Choroid plexus epithelial cell (primary cell): ENCODE data around the gene RFPL2.

Experiments used
- DNase-seq: peaks from one replicate; pipeline ENCODE4 v3.0.0-alpha.2; 2010; ENCODE audit warnings: low read depth
- H3K4me3 ChIP-seq: 2 replicates; pipeline ENCODE4 v1.5.1; 2011; ENCODE audit warnings: low read depth, mild to moderate bottlenecking, control low read depth, low read length, moderate library complexity
- TF ChIP-seq, protein P1 (sequence below): conservative IDR thresholded peaks from 2 replicates; pipeline ENCODE4 v1.5.1; 2011; ENCODE audit warnings: low read depth, mild to moderate bottlenecking, control low read depth, inconsistent platforms, low read length, moderate library complexity

Gene RFPL2

GRCh38 chr22:32206774-32207758 lies 2.2 kb upstream of the RFPL2 start:
- H3K4me3 ChIP-seq, result no peak overlapping the region
- TF ChIP-seq, protein P1, sequence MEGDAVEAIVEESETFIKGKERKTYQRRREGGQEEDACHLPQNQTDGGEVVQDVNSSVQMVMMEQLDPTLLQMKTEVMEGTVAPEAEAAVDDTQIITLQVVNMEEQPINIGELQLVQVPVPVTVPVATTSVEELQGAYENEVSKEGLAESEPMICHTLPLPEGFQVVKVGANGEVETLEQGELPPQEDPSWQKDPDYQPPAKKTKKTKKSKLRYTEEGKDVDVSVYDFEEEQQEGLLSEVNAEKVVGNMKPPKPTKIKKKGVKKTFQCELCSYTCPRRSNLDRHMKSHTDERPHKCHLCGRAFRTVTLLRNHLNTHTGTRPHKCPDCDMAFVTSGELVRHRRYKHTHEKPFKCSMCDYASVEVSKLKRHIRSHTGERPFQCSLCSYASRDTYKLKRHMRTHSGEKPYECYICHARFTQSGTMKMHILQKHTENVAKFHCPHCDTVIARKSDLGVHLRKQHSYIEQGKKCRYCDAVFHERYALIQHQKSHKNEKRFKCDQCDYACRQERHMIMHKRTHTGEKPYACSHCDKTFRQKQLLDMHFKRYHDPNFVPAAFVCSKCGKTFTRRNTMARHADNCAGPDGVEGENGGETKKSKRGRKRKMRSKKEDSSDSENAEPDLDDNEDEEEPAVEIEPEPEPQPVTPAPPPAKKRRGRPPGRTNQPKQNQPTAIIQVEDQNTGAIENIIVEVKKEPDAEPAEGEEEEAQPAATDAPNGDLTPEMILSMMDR, result peak; percentile 71
- DNase-seq, result peak; percentile 40

DNA sequence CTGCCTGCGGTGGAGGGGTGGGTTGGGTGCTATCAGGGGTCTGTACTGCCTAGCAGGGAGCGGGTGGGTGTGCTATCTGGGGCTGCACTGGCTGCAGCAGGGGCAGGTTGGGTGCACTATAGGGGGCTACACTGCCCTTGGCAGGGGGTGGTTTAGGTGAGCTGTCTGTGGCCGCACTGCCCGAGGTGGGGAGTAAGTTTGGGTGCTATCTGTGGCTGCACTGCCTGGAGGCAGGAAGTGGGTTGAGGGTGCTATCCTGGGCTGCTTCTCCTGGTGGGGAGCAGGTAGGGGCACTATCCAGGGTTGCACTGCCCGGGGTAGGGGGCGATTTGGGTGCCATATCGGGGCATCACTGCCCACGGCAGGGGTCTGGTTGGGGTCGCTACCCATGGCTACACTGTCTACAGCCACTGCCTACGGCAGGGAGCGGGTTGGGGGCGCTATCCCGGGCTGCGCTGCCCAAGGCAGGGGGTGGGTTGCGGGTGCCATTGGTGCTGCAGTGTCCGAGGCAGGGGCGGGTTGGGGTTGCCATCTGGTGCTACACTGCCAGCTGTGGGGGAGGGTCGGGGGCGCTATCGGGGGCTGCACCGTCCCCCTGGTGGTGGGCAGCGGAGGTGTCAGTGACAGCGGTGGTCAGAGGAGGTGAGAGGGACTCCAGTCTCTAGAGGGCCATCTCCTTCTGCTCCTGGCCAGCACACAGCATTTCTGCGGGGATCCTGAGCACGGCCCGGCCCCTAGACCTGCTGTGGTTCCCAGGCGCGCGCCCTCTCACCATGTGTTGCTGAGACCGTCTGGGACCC lies 1.3 kb upstream of the RFPL2 start:
- H3K4me3 ChIP-seq, result no peak overlapping the region
- DNase-seq, result no peak
- TF ChIP-seq, protein P1, result no peak

- DNase-seq, result no peak
- no peak overlapping the region for H3K4me3 ChIP-seq
- TF ChIP-seq, protein P1, result no peak
Observed at GRCh38 chr22:32204040-32204855, 625 bp downstream of the RFPL2 start.

DNA sequence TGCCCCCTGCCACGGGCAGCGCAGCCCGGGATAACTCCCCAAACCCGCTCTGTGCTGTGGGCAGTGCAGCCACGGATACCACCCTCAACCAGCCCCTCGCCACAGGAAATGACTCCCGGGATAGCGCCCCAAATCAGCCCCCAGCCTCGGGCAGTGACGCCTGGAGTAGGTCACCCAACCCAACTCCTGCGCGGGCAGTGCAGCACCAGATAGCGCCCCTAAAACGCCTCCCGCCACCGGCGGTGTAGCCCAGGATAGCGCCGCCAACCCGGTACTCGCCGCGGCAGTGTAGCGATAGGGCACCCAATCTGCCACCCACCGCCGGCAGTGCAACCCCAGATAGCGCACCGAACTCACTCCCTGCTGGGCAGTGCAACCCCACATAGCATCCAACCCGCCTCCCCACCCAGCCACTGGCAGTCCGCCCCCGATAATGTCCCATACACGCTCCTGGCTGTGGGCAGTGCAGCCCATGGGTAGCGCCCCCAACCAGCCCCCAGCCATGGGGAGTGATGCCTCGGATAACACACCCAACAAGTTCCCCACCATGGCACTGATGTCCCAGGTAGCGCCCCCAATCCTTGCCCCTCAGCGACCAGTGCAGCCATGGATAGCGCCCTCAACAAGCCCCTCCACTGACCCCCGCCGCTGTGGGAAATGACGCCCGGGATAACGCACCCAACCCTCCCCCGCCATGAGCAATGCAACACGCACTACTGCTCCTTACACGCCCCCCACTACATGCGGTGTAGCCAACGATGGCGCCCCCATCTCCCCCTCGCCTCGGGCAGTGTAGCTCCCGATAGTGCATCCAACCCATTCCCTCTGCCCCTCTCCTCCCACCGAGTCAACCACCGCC lies 1.5 kb downstream of the RFPL2 start:
- H3K4me3 ChIP-seq, result no peak overlapping the region
- TF ChIP-seq, protein P1, result no peak
- no peak for DNase-seq

- TF ChIP-seq, protein P1, result peak; percentile 67
- no peak overlapping the region for H3K4me3 ChIP-seq
- DNase-seq, result peak; percentile 52
Observed at GRCh38 chr22:32202539-32203180, 2.2 kb downstream of the RFPL2 start.

DNA sequence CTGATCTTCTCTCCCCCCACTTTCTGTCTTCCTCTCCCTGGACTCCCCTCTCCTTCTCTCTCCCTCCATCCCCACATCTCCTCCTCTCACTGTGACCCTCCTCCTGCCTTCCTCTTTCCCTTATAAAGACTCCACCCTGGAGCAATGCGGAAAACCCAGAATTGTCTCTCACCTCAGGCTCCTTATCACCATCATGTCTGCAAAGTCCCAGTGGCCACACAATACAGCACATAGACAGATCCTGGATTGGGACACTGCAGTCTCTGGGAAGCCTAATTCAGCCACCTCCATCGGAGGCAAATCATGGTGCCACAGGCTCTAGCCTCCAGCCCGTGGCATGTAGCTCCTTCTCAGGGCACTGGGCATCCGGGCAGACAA lies 2.7 kb downstream of the RFPL2 start:
- no peak overlapping the region for H3K4me3 ChIP-seq
- TF ChIP-seq, protein P1, result no peak
- DNase-seq, result no peak
